ENCODE measurements around the gene SNCB. TPM values are rescaled to one million over a fixed set of nuclear protein-coding genes. Genes with fewer than 3 reads are reported as not detected.

Gene SNCB
- total and polyA plus RNA-seq, 2 of the 8 experiments (the other 6 are each of a cell fraction or from before 2014, with no cell fraction given) = 4.2 to 5.9 TPM

DNA sequence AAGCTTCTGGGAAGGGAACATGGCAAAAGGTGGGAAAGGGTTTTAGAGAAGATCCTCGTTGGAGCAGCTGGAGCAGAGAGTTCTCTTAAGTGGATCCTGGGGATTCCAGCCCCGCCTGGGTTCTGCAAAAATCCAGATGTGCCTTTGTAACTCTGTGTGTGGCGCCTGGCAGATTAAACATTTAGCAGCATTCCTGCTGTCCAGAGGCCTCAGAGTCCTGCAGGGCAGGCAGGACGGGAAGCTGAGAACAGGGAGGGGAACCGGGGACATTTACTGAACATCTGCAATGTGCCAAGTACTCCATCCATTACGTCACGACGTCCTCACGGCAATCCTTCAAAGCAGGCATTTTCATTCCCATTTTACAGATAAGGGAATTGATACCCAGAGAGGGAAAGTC is 6.1 kb upstream of the SNCB start:
- TF ChIP-seq SP4 (IDR thresholded peaks at IDR 0.05; ENCODE audit: low read length) (no peak), GABPA (IDR thresholded peaks at IDR 0.05; ENCODE audit: borderline replicate concordance, insufficient read depth, low read length) (no peak), CEBPB (IDR thresholded peaks at IDR 0.05; ENCODE audit: low read depth, low read length) (no peak), GTF2F1 (IDR thresholded peaks at IDR 0.05; ENCODE audit: borderline replicate concordance, low read depth, low read length) (no peak), TBP (IDR thresholded peaks at IDR 0.05; ENCODE audit: low read depth, low read length) (no peak)
- TF ChIP-seq, protein P1, sequence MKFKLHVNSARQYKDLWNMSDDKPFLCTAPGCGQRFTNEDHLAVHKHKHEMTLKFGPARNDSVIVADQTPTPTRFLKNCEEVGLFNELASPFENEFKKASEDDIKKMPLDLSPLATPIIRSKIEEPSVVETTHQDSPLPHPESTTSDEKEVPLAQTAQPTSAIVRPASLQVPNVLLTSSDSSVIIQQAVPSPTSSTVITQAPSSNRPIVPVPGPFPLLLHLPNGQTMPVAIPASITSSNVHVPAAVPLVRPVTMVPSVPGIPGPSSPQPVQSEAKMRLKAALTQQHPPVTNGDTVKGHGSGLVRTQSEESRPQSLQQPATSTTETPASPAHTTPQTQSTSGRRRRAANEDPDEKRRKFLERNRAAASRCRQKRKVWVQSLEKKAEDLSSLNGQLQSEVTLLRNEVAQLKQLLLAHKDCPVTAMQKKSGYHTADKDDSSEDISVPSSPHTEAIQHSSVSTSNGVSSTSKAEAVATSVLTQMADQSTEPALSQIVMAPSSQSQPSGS (IDR thresholded peaks at IDR 0.05; ENCODE audit: low read length) = no peak
- TF ChIP-seq, protein P2, sequence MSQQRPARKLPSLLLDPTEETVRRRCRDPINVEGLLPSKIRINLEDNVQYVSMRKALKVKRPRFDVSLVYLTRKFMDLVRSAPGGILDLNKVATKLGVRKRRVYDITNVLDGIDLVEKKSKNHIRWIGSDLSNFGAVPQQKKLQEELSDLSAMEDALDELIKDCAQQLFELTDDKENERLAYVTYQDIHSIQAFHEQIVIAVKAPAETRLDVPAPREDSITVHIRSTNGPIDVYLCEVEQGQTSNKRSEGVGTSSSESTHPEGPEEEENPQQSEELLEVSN (IDR thresholded peaks at IDR 0.05) = 0 out of 2 replicates have a peak, but pooled peaks have one; percentile 36
- no peak overlapping the region for H4K91ac ChIP-seq (replicated peaks; ENCODE audit: insufficient read length, low read length)
- no peak overlapping the region for H2BK20ac ChIP-seq (ENCODE audit: low read length)
- H3K9me3 ChIP-seq (ENCODE audit: insufficient read depth in 2 of 2, low read depth in 1 of 2, low read length in 1 of 2) = peaks cover 0 to 3% of the 10 kb centered on the region in 2 experiments; a peak in 1 of 4 replicates
- no peak overlapping the region for H2AFZ ChIP-seq (ENCODE audit: low read length)
- H4K8ac ChIP-seq (ENCODE audit: extremely low read depth, insufficient read depth, low read length) = no peak overlapping the region
- CTCF ChIA-PET (ENCODE audit: partially characterized antibody) = interaction anchor here (0.8 to 1.4 kb wide), 4 partner anchors 14 to 62 kb away, joined by 3 to 5 read pairs (median 4); no protein-coding TSS in a partner anchor
- H3K18ac ChIP-seq (ENCODE audit: extremely low read depth, low read length) = no peak overlapping the region
- no peak overlapping the region for H3K56ac ChIP-seq (replicated peaks; ENCODE audit: insufficient read length, low read depth, low read length)
- no peaks in the 10 kb centered on the region for H4K20me1 ChIP-seq (replicated peaks in 1 of 2; ENCODE audit: control insufficient read depth in 1 of 2, insufficient read depth in 2 of 2, low read length in 2 of 2)
- no peak overlapping the region for H3K4ac ChIP-seq (replicated peaks; ENCODE audit: insufficient read length, low read depth, low read length)
- 79% methylated on average over 9 of the region's 9 CpGs; no CpG with 5 or more reads in 1 of the 2 experiments for WGBS, 2 experiments (ENCODE audit: extremely low coverage in 1 of 2, insufficient coverage in 1 of 2, insufficient read length in 1 of 2, insufficient replicate concordance in 2 of 2, low coverage in 1 of 2, low lambda C conversion rate in 2 of 2, missing lambda C conversion rate in 1 of 2)
- no peak for FAIRE-seq
- H2AK5ac ChIP-seq (ENCODE audit: low read depth, low read length) = no peak overlapping the region
- no peaks in the 10 kb centered on the region for H3K23me2 ChIP-seq (ENCODE audit: low read depth, low read length)
- H3K79me2 ChIP-seq (ENCODE audit: control insufficient read depth in 1 of 2, insufficient read depth in 2 of 2, low read length in 2 of 2) = no peaks in the 10 kb centered on the region
- H3K9ac ChIP-seq (replicated peaks in 1 of 4; ENCODE audit: extremely low read depth in 1 of 4, low read depth in 3 of 4, low read length in 3 of 4) = no peak overlapping the region
- H3K14ac ChIP-seq (ENCODE audit: insufficient read length) = no peak overlapping the region
- no peak overlapping the region for H2BK15ac ChIP-seq (ENCODE audit: low read length)
- H3K4me2 ChIP-seq (ENCODE audit: insufficient read depth in 1 of 2, low read depth in 2 of 2, low read length in 2 of 2) = no peak overlapping the region
- no peak for DNase-seq (ENCODE audit: low read depth in 1 of 2, low spot score in 2 of 2)
- H3K36me3 ChIP-seq (ENCODE audit: control insufficient read depth in 2 of 4, insufficient read depth in 4 of 4, low read length in 3 of 4) = no peaks in the 10 kb centered on the region
- H2BK12ac ChIP-seq (ENCODE audit: low read depth, low read length) = no peak overlapping the region
- H3K79me1 ChIP-seq (ENCODE audit: low read depth, low read length) = no peaks in the 10 kb centered on the region
- peaks cover 0 to 14% (median 1%) of the 10 kb centered on the region in 4 experiments; a peak in 5 of 7 replicates for H3K4me1 ChIP-seq (replicated peaks in 1 of 4; ENCODE audit: control insufficient read depth in 3 of 4, insufficient read depth in 4 of 4, low read length in 3 of 4)
- H3K4me3 ChIP-seq (ENCODE audit: extremely low read depth in 1 of 4, insufficient read depth in 2 of 4, low read depth in 3 of 4, low read length in 4 of 4) = no peak overlapping the region
- H4K5ac ChIP-seq (ENCODE audit: insufficient read length, low read depth, low read length) = no peak overlapping the region
- POLR2A ChIA-PET (ENCODE audit: partially characterized antibody) = interaction anchor here (0.9 to 1.3 kb wide), 2 partner anchors 13 to 21 kb away, joined by 3 read pairs; no protein-coding TSS in a partner anchor
- no peak overlapping the region for H2BK5ac ChIP-seq (ENCODE audit: low read depth, low read length)
- H3K27me3 ChIP-seq (replicated peaks in 1 of 4; ENCODE audit: control insufficient read depth in 3 of 4, extremely low read depth in 1 of 4, insufficient read depth in 3 of 4, low read length in 3 of 4) = peaks cover 0 to 5% (median 5%) of the 10 kb centered on the region in 4 experiments; a peak in 5 of 7 replicates
- no peak overlapping the region for H3K27ac ChIP-seq (ENCODE audit: low read depth, low read length)
- no peak overlapping the region for H3K23ac ChIP-seq (ENCODE audit: insufficient read length)
- H2BK120ac ChIP-seq (replicated peaks; ENCODE audit: low read depth, low read length) = no peak overlapping the region
